ENCODE results near the gene HDGFL3.
"Not testable (repeated sequence)": the region's sequence is repeated elsewhere in the genome, so short reads cannot be mapped to it uniquely, and the experiment has no call there.

HDGFL3 gene

GRCh38 chr15:83207660-83208366 is at the start of gene HDGFL3:
HDGFL3 (minus strand) TSS chr15:83207823; CDS start chr15:83207414, 409 bp downstream.
- no peak for DNase-seq (ENCODE audit: low read depth in 4 of 4, low spot score in 1 of 4)

GRCh38 chr15:83250781-83251180 is 43.2 kb upstream of the HDGFL3 start:
- no peak for DNase-seq (ENCODE audit: low read depth in 4 of 4, low spot score in 1 of 4)

GRCh38 chr15:83249030-83249343 is 41.4 kb upstream of the HDGFL3 start:
- no peak for DNase-seq (ENCODE audit: low read depth in 4 of 4, low spot score in 1 of 4)

- peak in 1 of 4 experiments; percentile 14 for DNase-seq (ENCODE audit: low read depth in 4 of 4, low spot score in 1 of 4)
Measured at GRCh38 chr15:83248151-83249029, 40.8 kb upstream of the HDGFL3 start.

- no peak for DNase-seq (ENCODE audit: low read depth in 4 of 4, low spot score in 1 of 4)
Measured at GRCh38 chr15:83243634-83244033, 36.0 kb upstream of the HDGFL3 start.

- DNase-seq (ENCODE audit: low read depth in 4 of 4, low spot score in 1 of 4): no peak
Measured at GRCh38 chr15:83230242-83230641, 22.6 kb upstream of the HDGFL3 start.

- no peak for DNase-seq (ENCODE audit: low read depth in 4 of 4, low spot score in 1 of 4)
Measured at GRCh38 chr15:83225449-83225848, 17.8 kb upstream of the HDGFL3 start.

GRCh38 chr15:83221781-83222180 is 14.2 kb upstream of the HDGFL3 start:
- DNase-seq (ENCODE audit: low read depth in 4 of 4, low spot score in 1 of 4): not testable (repeated sequence)

- DNase-seq (ENCODE audit: low read depth in 4 of 4, low spot score in 1 of 4): no peak
Measured at GRCh38 chr15:83219026-83219425, 11.4 kb upstream of the HDGFL3 start.

- no peak for DNase-seq (ENCODE audit: low read depth in 4 of 4, low spot score in 1 of 4)
Measured at GRCh38 chr15:83215306-83215705, 7.7 kb upstream of the HDGFL3 start.

- DNase-seq (ENCODE audit: low read depth in 4 of 4, low spot score in 1 of 4): no peak
Measured at GRCh38 chr15:83210619-83211018, 3.0 kb upstream of the HDGFL3 start.

- DNase-seq (ENCODE audit: low read depth in 4 of 4, low spot score in 1 of 4): no peak
Measured at GRCh38 chr15:83209333-83209732, 1.7 kb upstream of the HDGFL3 start.

- DNase-seq (ENCODE audit: low read depth in 4 of 4, low spot score in 1 of 4): no peak
Measured at GRCh38 chr15:83208367-83208661, 691 bp upstream of the HDGFL3 start.

GRCh38 chr15:83207009-83207659 is 489 bp downstream of the HDGFL3 start:
- DNase-seq (ENCODE audit: low read depth in 4 of 4, low spot score in 1 of 4): no peak

- no peak for DNase-seq (ENCODE audit: low read depth in 4 of 4, low spot score in 1 of 4)
Measured at GRCh38 chr15:83206526-83207008, 1.1 kb downstream of the HDGFL3 start.

GRCh38 chr15:83205725-83206324 is 1.8 kb downstream of the HDGFL3 start:
- no peak for DNase-seq (ENCODE audit: low read depth in 4 of 4, low spot score in 1 of 4)

- DNase-seq (ENCODE audit: low read depth in 4 of 4, low spot score in 1 of 4): no peak
Measured at GRCh38 chr15:83204697-83205096, 2.9 kb downstream of the HDGFL3 start.

GRCh38 chr15:83203543-83203942 is 4.1 kb downstream of the HDGFL3 start:
- no peak for DNase-seq (ENCODE audit: low read depth in 4 of 4, low spot score in 1 of 4)

- DNase-seq (ENCODE audit: low read depth in 4 of 4, low spot score in 1 of 4): no peak
Measured at GRCh38 chr15:83200589-83200988, 7.0 kb downstream of the HDGFL3 start.

- DNase-seq (ENCODE audit: low read depth in 4 of 4, low spot score in 1 of 4): no peak
Measured at GRCh38 chr15:83200162-83200561, 7.5 kb downstream of the HDGFL3 start.

- DNase-seq (ENCODE audit: low read depth in 4 of 4, low spot score in 1 of 4): no peak
Measured at GRCh38 chr15:83199288-83199687, 8.3 kb downstream of the HDGFL3 start.

- DNase-seq (ENCODE audit: low read depth in 4 of 4, low spot score in 1 of 4): no peak
Measured at GRCh38 chr15:83198476-83198875, 9.1 kb downstream of the HDGFL3 start.

Measured in stimulated activated CD4-positive, alpha-beta T cell treated with anti-CD3 and anti-CD28 coated beads, Interleukin-1b, Interleukin-23, amount 100 ng/mL, for 24 hours (primary cell).